Gastrocnemius medialis (tissue), 4 donors: ENCODE results near the gene DNM3.

ENCODE experiments used
- POLR2A ChIP-seq, 2 donors: fragments of 450-650 bp; IDR thresholded peaks; one replicate each; pipeline ENCODE4 v1.6.1; 2017; ENCODE audit warnings: antibody characterized with exemption in 2 of 2, mild to moderate bottlenecking in 2 of 2, moderate library complexity in 2 of 2
- TF ChIP-seq, protein P1 (sequence below), 5 experiments: fragments of 450-650 bp in 3 of 5; fragments of 200-600 bp in 2 of 5; sonication (generic) in 2 of 5; IDR thresholded peaks in 4 of 5; conservative IDR thresholded peaks in 1 of 5; 1 replicate in 4 of 5; 2 replicates in 1 of 5; pipeline ENCODE4 v1.5.1; 2016 to 2019; ENCODE audit warnings: antibody characterized with exemption in 5 of 5, mild to moderate bottlenecking in 3 of 5, moderate library complexity in 3 of 5

DNA sequence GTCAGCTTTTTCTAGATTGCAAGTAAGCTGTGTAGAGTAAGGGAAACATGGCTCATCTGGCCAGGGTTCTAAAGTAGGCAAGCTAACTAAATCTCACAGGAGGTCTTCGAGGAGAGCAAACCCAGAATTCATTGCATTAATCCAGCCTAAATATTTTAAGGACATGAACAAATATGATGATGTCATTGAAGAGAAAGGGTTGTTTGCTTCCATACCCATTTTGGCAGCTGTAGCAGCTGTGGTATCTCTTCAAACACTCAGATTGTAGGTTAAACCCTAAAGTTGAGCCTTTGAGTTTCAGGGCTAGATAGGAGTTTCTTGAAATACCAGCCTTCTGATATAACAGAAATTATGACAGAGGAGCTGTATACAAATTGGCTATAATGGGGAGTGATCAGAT, 378.7 kb downstream of the DNM3 start:
- no peak for TF ChIP-seq POLR2A (IDR thresholded peaks at IDR 0.05)
- TF ChIP-seq, protein P1, sequence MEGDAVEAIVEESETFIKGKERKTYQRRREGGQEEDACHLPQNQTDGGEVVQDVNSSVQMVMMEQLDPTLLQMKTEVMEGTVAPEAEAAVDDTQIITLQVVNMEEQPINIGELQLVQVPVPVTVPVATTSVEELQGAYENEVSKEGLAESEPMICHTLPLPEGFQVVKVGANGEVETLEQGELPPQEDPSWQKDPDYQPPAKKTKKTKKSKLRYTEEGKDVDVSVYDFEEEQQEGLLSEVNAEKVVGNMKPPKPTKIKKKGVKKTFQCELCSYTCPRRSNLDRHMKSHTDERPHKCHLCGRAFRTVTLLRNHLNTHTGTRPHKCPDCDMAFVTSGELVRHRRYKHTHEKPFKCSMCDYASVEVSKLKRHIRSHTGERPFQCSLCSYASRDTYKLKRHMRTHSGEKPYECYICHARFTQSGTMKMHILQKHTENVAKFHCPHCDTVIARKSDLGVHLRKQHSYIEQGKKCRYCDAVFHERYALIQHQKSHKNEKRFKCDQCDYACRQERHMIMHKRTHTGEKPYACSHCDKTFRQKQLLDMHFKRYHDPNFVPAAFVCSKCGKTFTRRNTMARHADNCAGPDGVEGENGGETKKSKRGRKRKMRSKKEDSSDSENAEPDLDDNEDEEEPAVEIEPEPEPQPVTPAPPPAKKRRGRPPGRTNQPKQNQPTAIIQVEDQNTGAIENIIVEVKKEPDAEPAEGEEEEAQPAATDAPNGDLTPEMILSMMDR (IDR thresholded peaks at IDR 0.05 in 4 of 5, conservative IDR thresholded peaks at IDR 0.05 in 1 of 5): no peak
